Right atrium auricular region (tissue), 2 donors: ENCODE data around the gene ARHGEF37. TPM values are rescaled to one million over a fixed set of nuclear protein-coding genes. Genes with fewer than 3 reads are reported as not detected.
"Not testable (repeated sequence)": the region's sequence is repeated elsewhere in the genome, so short reads cannot be mapped to it uniquely, and the experiment has no call there.

Source experiments
- DNase-seq: peaks from one replicate; pipeline ENCODE4 v3.0.0-alpha.2; 2019; ENCODE audit warnings: low spot score
- H3K27ac ChIP-seq, 2 donors: fragments of 200-600 bp; sonication (generic); 1 replicate in 1 of 2; 2 replicates in 1 of 2; pipeline ENCODE4 v1.5.1; 2016 to 2019
- H3K27me3 ChIP-seq, 2 donors: fragments of 200-600 bp; sonication (generic); one replicate each; pipeline versions ENCODE4 v1.5.1 to v1.6.0; 2017 to 2019
- H3K36me3 ChIP-seq: fragments of 200-600 bp; sonication (generic); one replicate; pipeline ENCODE4 v1.5.1; 2016
- H3K4me1 ChIP-seq, 2 donors: fragments of 200-600 bp; sonication (generic); one replicate each; pipeline versions ENCODE4 v1.5.1 to v1.6.0; 2017 to 2019
- H3K4me3 ChIP-seq, 2 donors: fragments of 200-600 bp; sonication (generic); 1 replicate in 1 of 2; 2 replicates in 1 of 2; pipeline ENCODE4 v1.5.1; 2017 to 2019; ENCODE audit warnings: mild to moderate bottlenecking in 1 of 2, moderate library complexity in 1 of 2
- H3K9me3 ChIP-seq, 2 donors: fragments of 200-600 bp; sonication (generic); one replicate each; pipeline ENCODE4 v1.5.1; 2019
- CTCF ChIP-seq, 2 donors: fragments of 200-600 bp; sonication (generic); IDR thresholded peaks; one replicate each; pipeline ENCODE4 v1.5.1; 2019; ENCODE audit warnings: antibody characterized with exemption in 2 of 2
- total RNA-seq, 2 donors: library from RNA; depleted of rRNA; stranded (reverse); fragments of >200 nt; gene quantifications; one replicate each; pipeline ENCODE4 v1.1.0, GENCODE V29; 2016

Gene ARHGEF37
- total RNA-seq, 2 donors from 2014 or later = 11.0 to 13.7 TPM

- Histone ChIP-seq H3K27ac (peak overlapping the region in 1 of 2 donors; percentile 43), H3K27me3 (no peaks in the 10 kb centered on the region), H3K36me3 (no peaks in the 10 kb centered on the region), H3K4me3 (no peak overlapping the region), H3K4me1 (peaks cover 0 to 41% of the 10 kb centered on the region in 2 donors), H3K9me3 (no peaks in the 10 kb centered on the region)
- DNase-seq = no peak
- no peak for TF ChIP-seq CTCF (IDR thresholded peaks at IDR 0.05)
Observed at GRCh38 chr5:149586708-149587318, 5.5 kb downstream of the ARHGEF37 start.

- peaks cover 0 to 20% of the 10 kb centered on the region in 2 donors for H3K4me1 ChIP-seq
- no peak for DNase-seq
- H3K36me3 ChIP-seq = no peaks in the 10 kb centered on the region
- H3K4me3 ChIP-seq = no peak overlapping the region
- no peak overlapping the region for H3K27ac ChIP-seq
- no peaks in the 10 kb centered on the region for H3K27me3 ChIP-seq
- no peak for TF ChIP-seq CTCF (IDR thresholded peaks at IDR 0.05)
- H3K9me3 ChIP-seq = no peaks in the 10 kb centered on the region
Observed at GRCh38 chr5:149588936-149589335, 7.6 kb downstream of the ARHGEF37 start.

- Histone ChIP-seq H3K4me3 (no peak overlapping the region), H3K27me3 (no peaks in the 10 kb centered on the region), H3K27ac (no peak overlapping the region), H3K4me1 (peaks cover 0 to 12% of the 10 kb centered on the region in 2 donors), H3K36me3 (no peaks in the 10 kb centered on the region), H3K9me3 (no peaks in the 10 kb centered on the region)
- no peak for DNase-seq
- TF ChIP-seq CTCF (IDR thresholded peaks at IDR 0.05) = no peak
Observed at GRCh38 chr5:149593370-149593769, 12.1 kb downstream of the ARHGEF37 start.

- no peaks in the 10 kb centered on the region for H3K36me3 ChIP-seq
- H3K9me3 ChIP-seq = no peaks in the 10 kb centered on the region
- no peak for DNase-seq
- peaks cover 0 to 12% of the 10 kb centered on the region in 2 donors for H3K4me1 ChIP-seq
- H3K4me3 ChIP-seq = no peak overlapping the region
- H3K27me3 ChIP-seq = no peaks in the 10 kb centered on the region
- no peak overlapping the region for H3K27ac ChIP-seq
- no peak for TF ChIP-seq CTCF (IDR thresholded peaks at IDR 0.05)
Observed at GRCh38 chr5:149594206-149594895, 13.1 kb downstream of the ARHGEF37 start.

- H3K36me3 ChIP-seq, H3K9me3 ChIP-seq, H3K4me3 ChIP-seq, H3K27me3 ChIP-seq, DNase-seq, H3K27ac ChIP-seq: not testable (repeated sequence)
- H3K4me1 ChIP-seq = peaks cover 0 to 12% of the 10 kb centered on the region in 2 donors
Observed at GRCh38 chr5:149595105-149595504, 13.8 kb downstream of the ARHGEF37 start.

GRCh38 chr5:149596712-149597111 lies 15.4 kb downstream of the ARHGEF37 start:
- no peak for TF ChIP-seq CTCF (IDR thresholded peaks at IDR 0.05)
- Histone ChIP-seq H3K4me1 (peaks cover 0 to 12% of the 10 kb centered on the region in 2 donors), H3K27ac (peak overlapping the region; percentile 50 to 53)

More at GRCh38 chr5:149596712-149597111, 15.4 kb downstream of the ARHGEF37 start:
- Histone ChIP-seq H3K4me3 (no peak overlapping the region), H3K36me3 (peaks cover 10% of the 10 kb centered on the region), H3K27me3 (no peaks in the 10 kb centered on the region), H3K9me3 (no peaks in the 10 kb centered on the region)
- no peak for DNase-seq
